ENCODE measurements around the gene RANBP3L.

DNA sequence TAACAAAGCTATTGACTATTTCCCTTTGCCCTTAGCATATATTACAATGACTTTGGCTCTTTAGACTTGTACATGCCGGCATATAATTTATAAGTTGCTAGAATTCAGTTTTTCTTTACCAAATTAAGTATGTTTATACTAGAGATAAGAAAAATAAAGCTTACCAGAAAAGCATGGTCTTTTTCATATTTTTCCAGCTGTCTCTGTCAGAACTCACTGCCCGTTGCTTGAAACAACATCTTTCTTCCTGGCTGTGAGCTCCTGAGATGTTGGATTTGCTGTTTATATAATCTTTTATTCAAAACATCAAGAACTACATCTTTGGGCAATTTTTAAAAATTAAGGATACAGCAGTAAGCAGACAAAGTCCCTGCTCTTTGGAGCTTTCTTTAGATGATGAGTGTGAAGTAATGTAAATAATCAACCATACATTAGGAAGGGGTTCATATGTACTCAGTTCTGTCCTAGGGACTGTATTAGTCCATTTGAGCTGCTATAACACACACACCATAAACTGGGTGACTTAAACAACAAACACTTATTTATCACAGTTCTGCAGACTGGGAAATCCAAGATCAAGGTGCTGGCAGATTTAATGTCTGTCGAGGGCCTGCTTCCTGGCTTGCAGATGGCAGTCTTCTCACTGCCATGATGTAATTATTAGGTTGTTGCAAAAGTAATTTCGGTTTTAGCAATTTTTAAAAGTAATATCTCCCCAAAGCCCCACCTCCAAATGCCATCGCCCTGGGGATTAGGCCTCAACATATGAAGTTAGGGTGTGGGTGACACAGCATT, 45.4 kb upstream of the RANBP3L start:
- TF ChIP-seq CTCF (IDR thresholded peaks at IDR 0.05) (no peak), EZH2 (IDR thresholded peaks at IDR 0.05) (no peak), EZH2phosphoT487 (IDR thresholded peaks at IDR 0.05) (no peak)
